Trophoblast cell (in vitro differentiated cells and primary cell): ENCODE results near the gene RPL34.

Experiments
- DNase-seq, 2 donors: peaks; one replicate each; pipeline ENCODE4 v3.0.0-alpha.2; 2016
- H2AFZ ChIP-seq: 2 replicates; pipeline ENCODE4 v1.6.1; 2013; ENCODE audit warnings: low read length, moderate library complexity, mild to moderate bottlenecking; ENCODE audit not compliant: insufficient read depth, poor library complexity
- H2AK5ac ChIP-seq: 2 replicates; pipeline ENCODE4 v1.6.1; 2013; ENCODE audit warnings: mild to moderate bottlenecking, low read length
- H2BK120ac ChIP-seq: 2 replicates; pipeline ENCODE4 v1.6.1; 2013; ENCODE audit warnings: low read length, mild to moderate bottlenecking, moderate library complexity; ENCODE audit not compliant: insufficient read depth, poor library complexity
- H2BK12ac ChIP-seq: 2 replicates; pipeline ENCODE4 v1.6.1; 2013; ENCODE audit warnings: mild to moderate bottlenecking, low read length, moderate library complexity
- H2BK5ac ChIP-seq: 2 replicates; pipeline ENCODE4 v1.6.1; 2013; ENCODE audit warnings: low read length, low read depth, moderate library complexity, mild to moderate bottlenecking; ENCODE audit not compliant: poor library complexity
- H3K14ac ChIP-seq: 2 replicates; pipeline ENCODE4 v1.6.1; 2013; ENCODE audit warnings: mild to moderate bottlenecking, low read length
- H3K18ac ChIP-seq: 2 replicates; pipeline ENCODE4 v1.6.1; 2013; ENCODE audit warnings: mild to moderate bottlenecking, low read length
- H3K23ac ChIP-seq: 2 replicates; pipeline ENCODE4 v1.6.1; 2013; ENCODE audit warnings: low read length
- H3K27ac ChIP-seq: 2 replicates; pipeline ENCODE4 v1.5.1; 2013; ENCODE audit warnings: low read depth, mild to moderate bottlenecking, inconsistent platforms, low read length, moderate library complexity
- H3K27me3 ChIP-seq: 2 replicates; pipeline ENCODE4 v1.6.1; 2013; ENCODE audit warnings: inconsistent platforms, mild to moderate bottlenecking, low read length, moderate library complexity; ENCODE audit not compliant: insufficient read depth
- H3K36me3 ChIP-seq, 2 experiments: 1 replicate in 1 of 2; 2 replicates in 1 of 2; pipeline ENCODE4 v1.6.1; 2013; ENCODE audit warnings: low read length in 2 of 2, mild to moderate bottlenecking in 2 of 2, moderate library complexity in 1 of 2; ENCODE audit not compliant: insufficient read depth in 2 of 2, control insufficient read depth in 1 of 2
- H3K4ac ChIP-seq: 2 replicates; pipeline ENCODE4 v1.6.1; 2013; ENCODE audit warnings: low read depth, mild to moderate bottlenecking, low read length, moderate library complexity
- H3K4me1 ChIP-seq, 2 experiments: 1 replicate in 1 of 2; 2 replicates in 1 of 2; pipeline ENCODE4 v1.6.1; 2013; ENCODE audit warnings: low read length in 2 of 2, mild to moderate bottlenecking in 2 of 2, moderate library complexity in 1 of 2; ENCODE audit not compliant: insufficient read depth in 2 of 2, control insufficient read depth in 1 of 2
- H3K4me2 ChIP-seq: 2 replicates; pipeline ENCODE4 v1.6.1; 2013; ENCODE audit warnings: inconsistent platforms, mild to moderate bottlenecking, low read length, moderate library complexity
- H3K4me3 ChIP-seq: 2 replicates; pipeline ENCODE4 v1.5.1; 2013; ENCODE audit warnings: mild to moderate bottlenecking, low read depth, low read length, inconsistent platforms
- H3K79me1 ChIP-seq: one replicate; pipeline ENCODE4 v1.6.1; 2013; ENCODE audit warnings: low read length
- H3K79me2 ChIP-seq: 2 replicates; pipeline ENCODE4 v1.6.1; 2013; ENCODE audit warnings: low read length, mild to moderate bottlenecking; ENCODE audit not compliant: control insufficient read depth, insufficient read depth, poor library complexity
- H3K9ac ChIP-seq: 2 replicates; pipeline ENCODE4 v1.6.1; 2013; ENCODE audit warnings: mild to moderate bottlenecking, low read length
- H3K9me3 ChIP-seq: 2 replicates; pipeline ENCODE4 v1.6.1; 2013; ENCODE audit warnings: low read depth, mild to moderate bottlenecking, control low read depth, inconsistent platforms, low read length; ENCODE audit not compliant: insufficient read depth
- H4K12ac ChIP-seq: 2 replicates; pipeline ENCODE4 v1.6.1; 2013; ENCODE audit warnings: low read depth, mild to moderate bottlenecking, low read length, moderate library complexity
- H4K8ac ChIP-seq: 2 replicates; pipeline ENCODE4 v1.6.1; 2013; ENCODE audit warnings: low read depth, mild to moderate bottlenecking, low read length, moderate library complexity
- H4K91ac ChIP-seq: one replicate; pipeline ENCODE4 v1.6.1; 2013; ENCODE audit warnings: low read depth, mild to moderate bottlenecking, low read length, moderate library complexity
- whole genome bisulfite sequencing: extraction: QIAGEN DNeasy Blood & Tissue Kit; methylation state at CpG from one replicate; pipeline ENCODE4 v1.1.7; 2013; ENCODE audit warnings: missing lambda C conversion rate; ENCODE audit not compliant: insufficient read length, insufficient coverage; ENCODE audit errors: extremely low coverage; 5-methylcytosine and 5-hydroxymethylcytosine counted together

RPL34 gene

GRCh38 chr4:108622828-108623227 lies 2.5 kb downstream of the RPL34 start:
- H4K12ac ChIP-seq = no peak overlapping the region
- H3K9me3 ChIP-seq = no peaks in the 10 kb centered on the region
- WGBS = no CpG with 5 or more reads among the region's 5 CpGs
- no peak overlapping the region for H3K27ac ChIP-seq
- no peak overlapping the region for H3K18ac ChIP-seq
- peaks cover 0 to 6% of the 10 kb centered on the region in 2 experiments for H3K4me1 ChIP-seq
- H2BK5ac ChIP-seq = no peak overlapping the region
- H2BK120ac ChIP-seq = no peak overlapping the region
- H3K79me2 ChIP-seq = peaks cover 8% of the 10 kb centered on the region
- H3K4me2 ChIP-seq = no peak overlapping the region
- H3K9ac ChIP-seq = no peak overlapping the region
- peak overlapping the region; percentile 37 for H3K4ac ChIP-seq
- H3K27me3 ChIP-seq = no peaks in the 10 kb centered on the region
- no peak overlapping the region for H4K8ac ChIP-seq
- no peak overlapping the region for H3K14ac ChIP-seq
- peaks cover 5% of the 10 kb centered on the region for H3K79me1 ChIP-seq
- no peak overlapping the region for H2AFZ ChIP-seq
- H3K36me3 ChIP-seq = peaks cover 27 to 41% of the 10 kb centered on the region in 2 experiments
- DNase-seq = no peak
- no peak overlapping the region for H2AK5ac ChIP-seq
- no peak overlapping the region for H2BK12ac ChIP-seq
- no peak overlapping the region for H4K91ac ChIP-seq
- H3K4me3 ChIP-seq = no peak overlapping the region
- no peak overlapping the region for H3K23ac ChIP-seq

GRCh38 chr4:108624263-108625056 lies 4.1 kb downstream of the RPL34 start:
- Histone ChIP-seq H4K91ac (no peak overlapping the region), H2AK5ac (no peak overlapping the region), H4K12ac (no peak overlapping the region), H3K79me1 (peaks cover 5% of the 10 kb centered on the region), H3K79me2 (peaks cover 8% of the 10 kb centered on the region), H3K4me3 (no peak overlapping the region), H4K8ac (no peak overlapping the region), H2BK12ac (no peak overlapping the region), H2BK120ac (no peak overlapping the region), H3K9ac (no peak overlapping the region), H3K36me3 (peaks cover 29 to 45% of the 10 kb centered on the region in 2 experiments), H3K14ac (no peak overlapping the region), H3K27me3 (no peaks in the 10 kb centered on the region), H3K23ac (no peak overlapping the region), H3K27ac (no peak overlapping the region), H3K4ac (no peak overlapping the region), H3K4me2 (no peak overlapping the region), H3K4me1 (peaks cover 0 to 6% of the 10 kb centered on the region in 2 experiments), H3K9me3 (no peaks in the 10 kb centered on the region), H2BK5ac (no peak overlapping the region), H3K18ac (no peak overlapping the region), H2AFZ (no peak overlapping the region)
- no peak for DNase-seq
- WGBS = no CpG with 5 or more reads among the region's 2 CpGs

- peaks cover 0 to 6% of the 10 kb centered on the region in 2 experiments for H3K4me1 ChIP-seq
- H3K4ac ChIP-seq = no peak overlapping the region
- H3K79me1 ChIP-seq = no peaks in the 10 kb centered on the region
- H3K4me3 ChIP-seq = no peak overlapping the region
- no peak overlapping the region for H2AFZ ChIP-seq
- H3K27me3 ChIP-seq = no peaks in the 10 kb centered on the region
- H3K79me2 ChIP-seq = peaks cover 4% of the 10 kb centered on the region
- DNase-seq = no peak
- no peak overlapping the region for H2AK5ac ChIP-seq
- H2BK5ac ChIP-seq = no peak overlapping the region
- H3K23ac ChIP-seq = no peak overlapping the region
- WGBS = no CpG with 5 or more reads among the region's 1 CpG
- H3K36me3 ChIP-seq = peaks cover 31 to 52% of the 10 kb centered on the region in 2 experiments
- no peak overlapping the region for H3K18ac ChIP-seq
- no peak overlapping the region for H3K14ac ChIP-seq
- no peak overlapping the region for H3K9ac ChIP-seq
- H3K4me2 ChIP-seq = no peak overlapping the region
- H2BK12ac ChIP-seq = no peak overlapping the region
- no peak overlapping the region for H4K91ac ChIP-seq
- H4K8ac ChIP-seq = no peak overlapping the region
- no peak overlapping the region for H3K27ac ChIP-seq
- H2BK120ac ChIP-seq = no peak overlapping the region
- no peaks in the 10 kb centered on the region for H3K9me3 ChIP-seq
- no peak overlapping the region for H4K12ac ChIP-seq
These were observed 5.7 kb downstream of the RPL34 start for GRCh38 chr4:108626056-108626455.

- no peaks in the 10 kb centered on the region for H3K79me1 ChIP-seq
- no peak overlapping the region for H3K4me3 ChIP-seq
- H3K9ac ChIP-seq = no peak overlapping the region
- no peaks in the 10 kb centered on the region for H3K27me3 ChIP-seq
- H3K27ac ChIP-seq = no peak overlapping the region
- H3K4me2 ChIP-seq = no peak overlapping the region
- no peak overlapping the region for H2BK5ac ChIP-seq
- no peak overlapping the region for H2AK5ac ChIP-seq
- H3K9me3 ChIP-seq = no peaks in the 10 kb centered on the region
- H4K8ac ChIP-seq = no peak overlapping the region
- H3K36me3 ChIP-seq = peaks cover 26 to 46% of the 10 kb centered on the region in 2 experiments
- no peak overlapping the region for H3K14ac ChIP-seq
- H3K79me2 ChIP-seq = no peaks in the 10 kb centered on the region
- H3K4me1 ChIP-seq = no peaks in the 10 kb centered on the region
- no peak overlapping the region for H2BK120ac ChIP-seq
- H3K4ac ChIP-seq = no peak overlapping the region
- H4K91ac ChIP-seq = no peak overlapping the region
- no peak overlapping the region for H2AFZ ChIP-seq
- DNase-seq = no peak
- no peak overlapping the region for H3K18ac ChIP-seq
- H3K23ac ChIP-seq = no peak overlapping the region
- H4K12ac ChIP-seq = no peak overlapping the region
- no peak overlapping the region for H2BK12ac ChIP-seq
These were observed 8.0 kb downstream of the RPL34 start for GRCh38 chr4:108628411-108628810.
